Measurements from ENCODE around the gene MCRIP1. TPM values are rescaled to one million over a fixed set of nuclear protein-coding genes. Genes with fewer than 3 reads are reported as not detected.

MCRIP1 gene
- total and polyA plus RNA-seq, 4 donors: 16.6 to 42.0 (median 26.2) TPM

GRCh38 chr17:81839301-81839700 lies 6.2 kb upstream of the MCRIP1 start:
- no peak for DNase-seq (ENCODE audit: low spot score)
- no peak overlapping the region for H3K4me3 ChIP-seq (ENCODE audit: low read depth in 1 of 3, low read length in 3 of 3)
- H3K27ac ChIP-seq (ENCODE audit: low read depth in 1 of 2, low read length in 2 of 2): no peak overlapping the region
- no peaks in the 10 kb centered on the region for H3K9me3 ChIP-seq (ENCODE audit: control insufficient read depth in 4 of 4, low read length in 3 of 4)
- TF ChIP-seq JUND (IDR thresholded peaks at IDR 0.05) (no peak), YY1 (IDR thresholded peaks at IDR 0.05) (no peak), NR2F2 (IDR thresholded peaks at IDR 0.05) (no peak), SP1 (IDR thresholded peaks at IDR 0.05) (no peak), CTCF (IDR thresholded peaks at IDR 0.05; ENCODE audit: low read depth, low read length, missing input control) (no peak), EGR1 (IDR thresholded peaks at IDR 0.05; ENCODE audit: low read depth in 2 of 2) (no peak), RAD21 (IDR thresholded peaks at IDR 0.05) (no peak), ZBTB33 (IDR thresholded peaks at IDR 0.05) (no peak)
- H3K36me3 ChIP-seq (ENCODE audit: control insufficient read depth in 4 of 4, insufficient read depth in 3 of 4, low read depth in 1 of 4, low read length in 3 of 4): peaks cover 4 to 15% (median 9%) of the 10 kb centered on the region in 4 donors
- H3K27me3 ChIP-seq (ENCODE audit: control insufficient read depth in 4 of 4, insufficient read depth in 4 of 4, low read length in 3 of 4): no peaks in the 10 kb centered on the region
- WGBS: 91% methylated on average over 15 of the region's 15 CpGs
- H3K4me1 ChIP-seq (ENCODE audit: control insufficient read depth in 4 of 4, insufficient read depth in 4 of 4, low read length in 3 of 4): peaks cover 3 to 30% (median 23%) of the 10 kb centered on the region in 4 donors
- no peak overlapping the region for H3K9ac ChIP-seq (ENCODE audit: low read depth in 1 of 2, low read length in 2 of 2)

GRCh38 chr17:81838753-81839255 lies 5.7 kb upstream of the MCRIP1 start:
- Histone ChIP-seq H3K9ac (ENCODE audit: low read depth in 1 of 2, low read length in 2 of 2) (no peak overlapping the region), H3K9me3 (ENCODE audit: control insufficient read depth in 4 of 4, low read length in 3 of 4) (no peaks in the 10 kb centered on the region), H3K36me3 (ENCODE audit: control insufficient read depth in 4 of 4, insufficient read depth in 3 of 4, low read depth in 1 of 4, low read length in 3 of 4) (peaks cover 4 to 10% (median 6%) of the 10 kb centered on the region in 4 donors), H3K4me3 (ENCODE audit: low read depth in 1 of 3, low read length in 3 of 3) (no peak overlapping the region), H3K27me3 (ENCODE audit: control insufficient read depth in 4 of 4, insufficient read depth in 4 of 4, low read length in 3 of 4) (no peaks in the 10 kb centered on the region), H3K4me1 (ENCODE audit: control insufficient read depth in 4 of 4, insufficient read depth in 4 of 4, low read length in 3 of 4) (peaks cover 8 to 30% (median 24%) of the 10 kb centered on the region in 4 donors), H3K27ac (ENCODE audit: low read depth in 1 of 2, low read length in 2 of 2) (no peak overlapping the region)
- WGBS: 64% methylated on average over 17 of the region's 17 CpGs
- no peak for TF ChIP-seq RAD21 (IDR thresholded peaks at IDR 0.05)
- TF ChIP-seq GABPA (IDR thresholded peaks at IDR 0.05 in 1 of 2, conservative IDR thresholded peaks at IDR 0.05 in 1 of 2): no peak
- TF ChIP-seq RXRA (IDR thresholded peaks at IDR 0.05): no peak
- TF ChIP-seq HNF4A (conservative IDR thresholded peaks at IDR 0.05): no peak
- no peak for TF ChIP-seq CTCF (IDR thresholded peaks at IDR 0.05; ENCODE audit: low read depth, low read length, missing input control)
- TF ChIP-seq HNF4G (IDR thresholded peaks at IDR 0.05): no peak
- no peak for TF ChIP-seq SP1 (IDR thresholded peaks at IDR 0.05)
- no peak for TF ChIP-seq ATF3 (IDR thresholded peaks at IDR 0.05)
- TF ChIP-seq TAF1 (conservative IDR thresholded peaks at IDR 0.05): no peak
- TF ChIP-seq NR2F2 (IDR thresholded peaks at IDR 0.05): no peak
- TF ChIP-seq, protein P1, sequence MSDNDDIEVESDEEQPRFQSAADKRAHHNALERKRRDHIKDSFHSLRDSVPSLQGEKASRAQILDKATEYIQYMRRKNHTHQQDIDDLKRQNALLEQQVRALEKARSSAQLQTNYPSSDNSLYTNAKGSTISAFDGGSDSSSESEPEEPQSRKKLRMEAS (IDR thresholded peaks at IDR 0.05): no peak
- TF ChIP-seq YY1 (IDR thresholded peaks at IDR 0.05): no peak
- DNase-seq (ENCODE audit: low spot score): no peak

Data from liver (tissue), 9 donors.